Mesenchymal stem cell (in vitro differentiated cells and primary cell): Measurements from ENCODE around the gene NDUFAF8.

Experiments
- DNase-seq: peaks from one replicate; pipeline ENCODE4 v3.0.0-alpha.2; 2013
- H2AFZ ChIP-seq: one replicate; pipeline ENCODE4 v1.6.1; 2013; ENCODE audit warnings: low read depth, mild to moderate bottlenecking, control low read depth, inconsistent platforms, low read length, moderate library complexity
- H2AK5ac ChIP-seq: 2 replicates; pipeline ENCODE4 v1.6.1; 2013; ENCODE audit warnings: low read length, moderate library complexity, mild to moderate bottlenecking, inconsistent platforms; ENCODE audit not compliant: severe bottlenecking
- H2BK120ac ChIP-seq: one replicate; pipeline ENCODE4 v1.6.1; 2013; ENCODE audit warnings: low read depth, mild to moderate bottlenecking, inconsistent platforms, low read length, moderate library complexity
- H2BK12ac ChIP-seq, 2 experiments: one replicate each; pipeline ENCODE4 v1.6.1; 2013; ENCODE audit warnings: inconsistent platforms in 2 of 2, low read length in 2 of 2, mild to moderate bottlenecking in 2 of 2, moderate library complexity in 2 of 2, control low read depth in 1 of 2
- H2BK15ac ChIP-seq: one replicate; pipeline ENCODE4 v1.6.1; 2013; ENCODE audit warnings: mild to moderate bottlenecking, low read depth, inconsistent platforms; ENCODE audit not compliant: poor library complexity, severe bottlenecking
- H2BK5ac ChIP-seq: 2 replicates; pipeline ENCODE4 v1.6.1; 2013; ENCODE audit warnings: low read depth, mild to moderate bottlenecking, low read length, control low read depth, inconsistent platforms; ENCODE audit not compliant: poor library complexity, severe bottlenecking
- H3K14ac ChIP-seq, 2 experiments: one replicate each; pipeline ENCODE4 v1.6.1; 2013; ENCODE audit warnings: inconsistent platforms in 2 of 2, low read length in 2 of 2, control low read depth in 1 of 2, mild to moderate bottlenecking in 1 of 2, moderate library complexity in 1 of 2
- H3K18ac ChIP-seq, 2 experiments: one replicate each; pipeline ENCODE4 v1.6.1; 2013; ENCODE audit warnings: inconsistent platforms in 2 of 2, low read length in 2 of 2, control low read depth in 1 of 2, low read depth in 1 of 2, mild to moderate bottlenecking in 1 of 2
- H3K23ac ChIP-seq, 2 experiments: one replicate each; pipeline ENCODE4 v1.6.1; 2013; ENCODE audit warnings: inconsistent platforms in 2 of 2, low read length in 2 of 2, mild to moderate bottlenecking in 2 of 2, moderate library complexity in 2 of 2, control low read depth in 1 of 2
- H3K27ac ChIP-seq: 2 replicates; pipeline ENCODE4 v1.5.1; 2013; ENCODE audit warnings: mild to moderate bottlenecking, moderate library complexity, low read length, control low read depth, inconsistent platforms; ENCODE audit not compliant: poor library complexity, severe bottlenecking
- H3K27me3 ChIP-seq, 2 experiments: 2 replicates each; pipeline versions ENCODE4 v1.6.1 to v1.7.0; 2013; ENCODE audit warnings: low read length in 2 of 2, mild to moderate bottlenecking in 2 of 2, moderate library complexity in 2 of 2, control low read depth in 1 of 2, inconsistent platforms in 1 of 2; ENCODE audit not compliant: control insufficient read depth in 1 of 2, insufficient read depth in 1 of 2
- H3K36me3 ChIP-seq, 2 experiments: 2 replicates each; pipeline versions ENCODE4 v1.6.1 to v1.7.0; 2013; ENCODE audit warnings: low read length in 2 of 2, control low read depth in 1 of 2, inconsistent platforms in 1 of 2, low read depth in 1 of 2, mild to moderate bottlenecking in 1 of 2; ENCODE audit not compliant: insufficient read depth in 2 of 2, control insufficient read depth in 1 of 2
- H3K4ac ChIP-seq, 2 experiments: one replicate each; pipeline ENCODE4 v1.6.1; 2013; ENCODE audit warnings: inconsistent platforms in 2 of 2, low read length in 2 of 2, mild to moderate bottlenecking in 2 of 2, moderate library complexity in 2 of 2, control low read depth in 1 of 2, low read depth in 1 of 2
- H3K4me1 ChIP-seq: 2 replicates; pipeline ENCODE4 v1.6.1; 2013; ENCODE audit warnings: low read depth, low read length, control low read depth; ENCODE audit not compliant: control insufficient read depth, insufficient read depth
- H3K4me2 ChIP-seq: 2 replicates; pipeline ENCODE4 v1.6.1; 2013; ENCODE audit warnings: low read length, mild to moderate bottlenecking, inconsistent platforms; ENCODE audit not compliant: poor library complexity, severe bottlenecking
- H3K4me3 ChIP-seq, 2 experiments: 2 replicates each; pipeline versions ENCODE4 v1.5.1 to v1.7.0; 2013; ENCODE audit warnings: low read length in 2 of 2, mild to moderate bottlenecking in 2 of 2, control low read depth in 1 of 2, low read depth in 1 of 2; ENCODE audit not compliant: insufficient read depth in 1 of 2
- H3K79me1 ChIP-seq: replicated peaks from 2 replicates; pipeline ENCODE4 v1.6.1; 2013; ENCODE audit warnings: mild to moderate bottlenecking, control low read depth, low read length, inconsistent platforms; ENCODE audit not compliant: poor library complexity, severe bottlenecking
- H3K9ac ChIP-seq: 2 replicates; pipeline ENCODE4 v1.7.0; 2013; ENCODE audit warnings: mild to moderate bottlenecking, low read length, moderate library complexity
- H3K9me3 ChIP-seq: 2 replicates; pipeline ENCODE4 v1.7.0; 2013; ENCODE audit warnings: mild to moderate bottlenecking, low read length; ENCODE audit not compliant: control insufficient read depth
- H4K8ac ChIP-seq: one replicate; pipeline ENCODE4 v1.6.1; 2013; ENCODE audit warnings: inconsistent platforms, mild to moderate bottlenecking, low read length, moderate library complexity
- H4K91ac ChIP-seq: one replicate; pipeline ENCODE4 v1.6.1; 2013; ENCODE audit warnings: mild to moderate bottlenecking, low read length, inconsistent platforms
- whole genome bisulfite sequencing: methylation state at CpG from one replicate; pipeline ENCODE4 v1.1.7; 2013; ENCODE audit warnings: mixed read lengths; 5-methylcytosine and 5-hydroxymethylcytosine counted together

Gene NDUFAF8

GRCh38 chr17:81273698-81274470 lies 34.8 kb downstream of the NDUFAF8 start:
- H3K23ac ChIP-seq: no peak overlapping the region
- H3K27me3 ChIP-seq: no peaks in the 10 kb centered on the region
- H4K91ac ChIP-seq: no peak overlapping the region
- H2BK120ac ChIP-seq: no peak overlapping the region
- H3K9ac ChIP-seq: no peak overlapping the region
- no peak overlapping the region for H2BK15ac ChIP-seq
- peaks cover 9% of the 10 kb centered on the region for H3K4me1 ChIP-seq
- H3K36me3 ChIP-seq: peaks cover 77 to 89% of the 10 kb centered on the region in 2 experiments
- H3K18ac ChIP-seq: no peak overlapping the region
- H2BK5ac ChIP-seq: no peak overlapping the region
- 98% methylated on average over 31 of the region's 31 CpGs for WGBS
- H3K9me3 ChIP-seq: no peaks in the 10 kb centered on the region
- H3K27ac ChIP-seq: no peak overlapping the region
- no peak overlapping the region for H3K14ac ChIP-seq
- H2AK5ac ChIP-seq: no peak overlapping the region
- no peak overlapping the region for H2BK12ac ChIP-seq
- H3K4me3 ChIP-seq: no peak overlapping the region
- H2AFZ ChIP-seq: no peak overlapping the region
- H3K4ac ChIP-seq: no peak overlapping the region
- no peak overlapping the region for H4K8ac ChIP-seq
- H3K79me1 ChIP-seq: peaks cover 23% of the 10 kb centered on the region
- no peak overlapping the region for H3K4me2 ChIP-seq
- DNase-seq: no peak

GRCh38 chr17:81274471-81274855 lies 35.3 kb downstream of the NDUFAF8 start:
- Histone ChIP-seq H3K4me1 (peaks cover 9% of the 10 kb centered on the region), H3K9ac (no peak overlapping the region), H3K27ac (no peak overlapping the region), H3K18ac (no peak overlapping the region), H2AFZ (no peak overlapping the region), H3K14ac (no peak overlapping the region), H3K4me3 (no peak overlapping the region), H3K36me3 (peaks cover 77 to 91% of the 10 kb centered on the region in 2 experiments), H3K79me1 (peaks cover 24% of the 10 kb centered on the region), H2AK5ac (no peak overlapping the region), H3K27me3 (no peaks in the 10 kb centered on the region), H2BK15ac (no peak overlapping the region), H2BK12ac (no peak overlapping the region), H3K9me3 (no peaks in the 10 kb centered on the region), H3K23ac (no peak overlapping the region), H2BK5ac (no peak overlapping the region), H4K91ac (no peak overlapping the region), H4K8ac (no peak overlapping the region), H3K4ac (no peak overlapping the region), H3K4me2 (no peak overlapping the region), H2BK120ac (no peak overlapping the region)
- 96% methylated on average over 14 of the region's 14 CpGs for WGBS
- DNase-seq: no peak

GRCh38 chr17:81276781-81277180 lies 37.7 kb downstream of the NDUFAF8 start:
- no peak overlapping the region for H3K18ac ChIP-seq

GRCh38 chr17:81277421-81277820 lies 38.3 kb downstream of the NDUFAF8 start:
- H4K8ac ChIP-seq: no peak overlapping the region
- WGBS: 93% methylated on average over 18 of the region's 18 CpGs
- H4K91ac ChIP-seq: no peak overlapping the region

More at GRCh38 chr17:81276781-81277180, 37.7 kb downstream of the NDUFAF8 start:
- Histone ChIP-seq H2BK120ac (no peak overlapping the region), H2BK5ac (no peak overlapping the region), H3K27me3 (no peaks in the 10 kb centered on the region), H3K9me3 (no peaks in the 10 kb centered on the region), H3K4me1 (no peaks in the 10 kb centered on the region), H2AK5ac (no peak overlapping the region), H3K79me1 (peaks cover 27% of the 10 kb centered on the region), H2BK15ac (no peak overlapping the region), H3K4ac (no peak overlapping the region), H3K27ac (no peak overlapping the region), H4K91ac (no peak overlapping the region), H3K14ac (no peak overlapping the region), H3K4me2 (no peak overlapping the region), H3K9ac (no peak overlapping the region), H4K8ac (no peak overlapping the region), H3K36me3 (peaks cover 69 to 93% of the 10 kb centered on the region in 2 experiments), H3K4me3 (no peak overlapping the region), H2BK12ac (no peak overlapping the region), H3K23ac (no peak overlapping the region), H2AFZ (no peak overlapping the region)
- 98% methylated on average over 11 of the region's 11 CpGs for WGBS
- no peak for DNase-seq

More at GRCh38 chr17:81277421-81277820, 38.3 kb downstream of the NDUFAF8 start:
- Histone ChIP-seq H3K79me1 (peaks cover 26% of the 10 kb centered on the region), H3K27ac (no peak overlapping the region), H3K23ac (no peak overlapping the region), H3K18ac (no peak overlapping the region), H3K4me3 (no peak overlapping the region), H3K14ac (no peak overlapping the region), H2BK15ac (no peak overlapping the region), H2BK120ac (no peak overlapping the region), H3K36me3 (peaks cover 72 to 96% of the 10 kb centered on the region in 2 experiments), H3K27me3 (no peaks in the 10 kb centered on the region), H3K4me2 (no peak overlapping the region), H3K9ac (no peak overlapping the region), H2BK5ac (no peak overlapping the region), H3K4me1 (no peaks in the 10 kb centered on the region), H3K9me3 (no peaks in the 10 kb centered on the region), H3K4ac (no peak overlapping the region), H2AK5ac (no peak overlapping the region), H2AFZ (no peak overlapping the region), H2BK12ac (no peak overlapping the region)
- no peak for DNase-seq
